ENCODE measurements around the gene APLP2. TPM values are rescaled to one million over a fixed set of nuclear protein-coding genes. Genes with fewer than 3 reads are reported as not detected.

APLP2 gene
- total RNA-seq, 1 experiment from 2014 or later, result 350 TPM

DNA sequence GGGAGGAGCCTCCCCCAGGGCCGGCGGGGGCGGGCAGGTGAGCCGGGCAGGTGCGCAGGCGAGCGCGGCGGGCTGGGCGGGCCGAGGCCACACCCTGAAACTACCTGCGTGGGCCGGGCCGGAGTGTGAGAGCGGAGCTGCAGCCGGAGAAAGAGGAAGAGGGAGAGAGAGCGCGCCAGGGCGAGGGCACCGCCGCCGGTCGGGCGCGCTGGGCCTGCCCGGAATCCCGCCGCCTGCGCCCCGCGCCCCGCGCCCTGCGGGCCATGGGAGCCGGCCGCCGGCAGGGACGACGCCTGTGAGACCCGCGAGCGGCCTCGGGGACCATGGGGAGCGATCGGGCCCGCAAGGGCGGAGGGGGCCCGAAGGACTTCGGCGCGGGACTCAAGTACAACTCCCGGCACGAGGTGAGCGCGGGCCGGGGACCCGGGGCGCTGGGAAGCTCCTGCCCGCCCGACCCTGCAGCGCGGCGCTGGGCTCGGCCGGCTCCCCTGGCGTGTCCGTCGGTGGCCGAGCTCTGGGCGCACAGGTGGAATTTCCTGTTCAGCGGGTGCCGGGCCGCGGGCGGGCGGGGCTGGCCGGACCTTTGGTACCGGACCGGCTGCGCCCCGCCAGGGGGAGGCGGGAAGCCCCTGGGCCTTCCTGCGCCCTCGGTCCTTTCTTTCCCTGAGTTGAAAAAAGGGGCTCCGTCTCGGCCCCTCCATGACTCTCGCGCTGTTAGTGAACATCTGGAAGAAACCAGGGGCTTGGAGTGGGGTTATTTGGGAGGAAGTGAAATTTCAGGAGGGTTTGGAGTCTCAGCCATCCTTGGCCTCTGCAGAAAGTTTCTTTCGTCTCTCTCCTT, 90.2 kb downstream of the APLP2 start, which contains the start of gene ST14:
ST14 (plus strand) TSS at position 126 of the 841 bp plus-strand sequence; CDS start at position 324, 198 bp downstream.
- H3K79me2 ChIP-seq (ENCODE audit: low read depth), result peaks cover 49% of the 10 kb centered on the region
- CTCF ChIA-PET, result interaction anchor here (1.1 kb wide), 1 partner anchor 14 kb away, joined by 6 read pairs; no protein-coding TSS in a partner anchor
- H2AFZ ChIP-seq, result peak within 1 kb of the TSS; percentile 78
- H3K36me3 ChIP-seq (ENCODE audit: low read depth), result 0 out of 2 replicates have a peak, but pooled peaks cover 4% of the 10 kb centered on the region
- intact Hi-C loops (cut with micrococcal nuclease; ENCODE audit: unreplicated experiment), result no loop called here
- peak; percentile 63 to 76 for DNase-seq
- H3K4me1 ChIP-seq (replicated peaks; ENCODE audit: insufficient read depth), result peaks cover 58% of the 10 kb centered on the region
- H3K27ac ChIP-seq, result peak within 1 kb of the TSS; percentile 75
- peak within 1 kb of the TSS; percentile 100 for H3K4me3 ChIP-seq
- H3K9me3 ChIP-seq (ENCODE audit: insufficient read depth, low read depth), result no peaks in the 10 kb centered on the region
- H3K9me2 ChIP-seq (ENCODE audit: insufficient read depth), result no peaks in the 10 kb centered on the region
- TF ChIP-seq EZH2 (IDR thresholded peaks at IDR 0.05; ENCODE audit: low read depth), result no peak
- TF ChIP-seq, protein P1, sequence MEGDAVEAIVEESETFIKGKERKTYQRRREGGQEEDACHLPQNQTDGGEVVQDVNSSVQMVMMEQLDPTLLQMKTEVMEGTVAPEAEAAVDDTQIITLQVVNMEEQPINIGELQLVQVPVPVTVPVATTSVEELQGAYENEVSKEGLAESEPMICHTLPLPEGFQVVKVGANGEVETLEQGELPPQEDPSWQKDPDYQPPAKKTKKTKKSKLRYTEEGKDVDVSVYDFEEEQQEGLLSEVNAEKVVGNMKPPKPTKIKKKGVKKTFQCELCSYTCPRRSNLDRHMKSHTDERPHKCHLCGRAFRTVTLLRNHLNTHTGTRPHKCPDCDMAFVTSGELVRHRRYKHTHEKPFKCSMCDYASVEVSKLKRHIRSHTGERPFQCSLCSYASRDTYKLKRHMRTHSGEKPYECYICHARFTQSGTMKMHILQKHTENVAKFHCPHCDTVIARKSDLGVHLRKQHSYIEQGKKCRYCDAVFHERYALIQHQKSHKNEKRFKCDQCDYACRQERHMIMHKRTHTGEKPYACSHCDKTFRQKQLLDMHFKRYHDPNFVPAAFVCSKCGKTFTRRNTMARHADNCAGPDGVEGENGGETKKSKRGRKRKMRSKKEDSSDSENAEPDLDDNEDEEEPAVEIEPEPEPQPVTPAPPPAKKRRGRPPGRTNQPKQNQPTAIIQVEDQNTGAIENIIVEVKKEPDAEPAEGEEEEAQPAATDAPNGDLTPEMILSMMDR (conservative IDR thresholded peaks at IDR 0.05), result no peak
- no peaks in the 10 kb centered on the region for H3K27me3 ChIP-seq (ENCODE audit: insufficient read depth, low read depth)
- BruUV-seq (replicated peaks), result no TSS peak
- POLR2A ChIA-PET (ENCODE audit: unreplicated experiment), result interaction anchor here (0.5 to 1.9 kb wide), 5 partner anchors 14 to 253 kb away, joined by 4 to 15 read pairs (median 4); no protein-coding TSS in a partner anchor
- peaks cover 23% of the 10 kb centered on the region for H4K20me1 ChIP-seq (ENCODE audit: insufficient read depth)
- peak within 1 kb of the TSS; percentile 94 for H3K4me2 ChIP-seq
- peaks cover 19% of the 10 kb centered on the region; the same call in 1 of the 2 replicates for H3F3A ChIP-seq (ENCODE audit: insufficient read depth, low read depth)

DNA sequence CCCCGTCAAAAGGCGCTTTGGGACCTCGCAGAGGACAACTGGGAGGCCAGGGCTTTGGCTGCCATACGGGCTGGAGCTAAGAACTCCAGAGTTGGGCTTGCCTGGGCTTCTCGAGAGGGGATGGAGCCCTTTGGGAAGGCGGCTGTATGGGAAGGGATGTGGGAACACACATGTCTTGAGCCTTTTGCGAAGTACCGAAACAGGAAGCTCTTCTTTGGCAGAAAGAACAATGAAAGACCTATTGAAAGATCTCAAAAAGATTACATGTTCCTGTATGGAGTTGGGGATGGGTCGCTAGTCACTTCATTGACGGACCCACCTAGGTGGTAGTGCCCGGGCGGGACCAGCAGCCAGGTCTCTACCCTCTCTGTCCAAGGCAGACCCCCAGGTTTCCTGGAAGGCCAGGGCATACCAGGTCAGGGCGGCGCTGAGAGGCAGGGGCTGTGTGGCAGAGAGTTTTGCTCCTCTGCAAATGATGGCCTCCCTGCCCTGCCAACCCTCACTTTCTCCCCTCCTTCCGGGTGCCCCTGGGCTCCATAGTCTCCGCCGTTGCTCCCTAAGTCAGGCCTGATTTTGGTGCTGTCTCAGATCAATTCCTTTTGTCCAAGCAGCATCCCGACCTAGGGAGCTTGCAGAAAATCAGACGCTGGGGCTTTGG, 90.9 kb downstream of the APLP2 start:
- no peaks in the 10 kb centered on the region for H3K27me3 ChIP-seq (ENCODE audit: insufficient read depth, low read depth)
- H3K9me3 ChIP-seq (ENCODE audit: insufficient read depth, low read depth), result no peaks in the 10 kb centered on the region
- H3K4me1 ChIP-seq (replicated peaks; ENCODE audit: insufficient read depth), result peaks cover 66% of the 10 kb centered on the region
- no peak for DNase-seq
- peak overlapping the region; percentile 26; the same call in 1 of the 2 replicates for H2AFZ ChIP-seq
- ChIA-PET CTCF (interaction anchor here (1.1 kb wide), 1 partner anchor 14 kb away, joined by 6 read pairs; no protein-coding TSS in a partner anchor), POLR2A (ENCODE audit: unreplicated experiment) (interaction anchor here (0.6 to 1.9 kb wide), 3 partner anchors 14 to 253 kb away, joined by 4 to 15 read pairs (median 4); no protein-coding TSS in a partner anchor)
- peaks cover 26% of the 10 kb centered on the region for H3F3A ChIP-seq (ENCODE audit: insufficient read depth, low read depth)
- peak overlapping the region; percentile 75 for H3K27ac ChIP-seq
- peaks cover 25% of the 10 kb centered on the region for H4K20me1 ChIP-seq (ENCODE audit: insufficient read depth)
- H3K4me3 ChIP-seq, result peak overlapping the region; percentile 100
- TF ChIP-seq EZH2 (IDR thresholded peaks at IDR 0.05; ENCODE audit: low read depth), result no peak
- TF ChIP-seq, protein P1 (conservative IDR thresholded peaks at IDR 0.05), result no peak
- no peaks in the 10 kb centered on the region for H3K9me2 ChIP-seq (ENCODE audit: insufficient read depth)
- 0 out of 2 replicates have a peak, but pooled peaks cover 4% of the 10 kb centered on the region for H3K36me3 ChIP-seq (ENCODE audit: low read depth)
- H3K4me2 ChIP-seq, result peak overlapping the region; percentile 94
- peaks cover 57% of the 10 kb centered on the region for H3K79me2 ChIP-seq (ENCODE audit: low read depth)
- TSS peak; percentile 16 for BruUV-seq (replicated peaks)
- intact Hi-C loops (cut with micrococcal nuclease; ENCODE audit: unreplicated experiment), result no loop called here

Measured in PC-9 (cell line).